Upper lobe of left lung (tissue), 4 donors: ENCODE data around the gene DPF3.

Source experiments
- CTCF ChIP-seq, 6 experiments: fragments of 450-650 bp in 4 of 6; fragments of 200-600 bp in 2 of 6; sonication (generic) in 2 of 6; IDR thresholded peaks; one replicate each; pipeline ENCODE4 v1.5.1; 2016 to 2019; ENCODE audit warnings: antibody characterized with exemption in 6 of 6
- EP300 ChIP-seq, 4 donors: sonication (generic); formaldehyde crosslinking; IDR thresholded peaks; one replicate each; pipeline ENCODE4 v1.5.1; 2017; ENCODE audit warnings: antibody characterized with exemption in 4 of 4, control low read depth in 2 of 4
- POLR2A ChIP-seq, 4 donors: fragments of 450-650 bp; IDR thresholded peaks; one replicate each; pipeline ENCODE4 v1.5.1; 2016 to 2017; ENCODE audit warnings: antibody characterized with exemption in 4 of 4, mild to moderate bottlenecking in 2 of 4

DNA sequence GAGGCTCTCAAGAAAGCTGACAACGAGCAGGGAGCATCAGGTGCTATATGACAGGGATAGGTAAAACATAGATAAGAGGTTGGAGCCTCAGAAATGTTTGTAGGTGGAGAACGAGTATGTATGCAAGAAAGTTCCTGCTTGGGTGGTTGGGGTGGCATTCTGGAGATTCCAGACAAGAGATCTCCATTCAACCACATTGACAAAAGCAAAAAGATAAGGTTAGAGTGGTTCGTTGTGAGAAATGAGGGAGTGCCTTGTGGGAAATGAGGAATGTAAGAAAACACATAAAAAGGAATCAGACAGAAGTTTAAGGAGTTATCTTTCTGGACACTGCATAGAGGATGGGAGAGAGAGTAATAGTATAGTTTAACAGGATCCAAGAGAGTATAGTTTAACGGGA lies 290.3 kb downstream of the DPF3 start:
- no peak for TF ChIP-seq EP300 (IDR thresholded peaks at IDR 0.05)
- no peak for TF ChIP-seq POLR2A (IDR thresholded peaks at IDR 0.05)
- no peak for TF ChIP-seq CTCF (IDR thresholded peaks at IDR 0.05)
